Effector memory CD8-positive, alpha-beta T cell (primary cell): ENCODE data around the gene SCAI.
"Not testable (repeated sequence)": the region's sequence is repeated elsewhere in the genome, so short reads cannot be mapped to it uniquely, and the experiment has no call there.

Source experiments
- ATAC-seq: fragments of 150-1000 bp; cut with Tn5 transposase; replicated peaks from 2 replicates; pipeline ENCODE4 v1.10.0; 2021; ENCODE audit warnings: mild to moderate bottlenecking, moderate library complexity
- DNase-seq, 3 experiments: peaks; one replicate each; pipeline ENCODE4 v3.0.0; 2021
- H3K27ac Mint-ChIP-seq, 2 donors: one replicate each; pipeline ENCODE4 v1.8.0; 2022; ENCODE audit warnings: mild to moderate bottlenecking in 2 of 2, mixed read lengths in 2 of 2, moderate library complexity in 2 of 2
- H3K27me3 Mint-ChIP-seq, 2 donors: one replicate each; pipeline ENCODE4 v1.8.0; 2022; ENCODE audit warnings: mixed read lengths in 2 of 2
- H3K36me3 Mint-ChIP-seq: one replicate; pipeline ENCODE4 v1.8.0; 2022; ENCODE audit warnings: mild to moderate bottlenecking, moderate library complexity, mixed read lengths; ENCODE audit not compliant: insufficient read depth
- H3K4me1 Mint-ChIP-seq, 2 donors: one replicate each; pipeline ENCODE4 v1.8.0; 2022; ENCODE audit warnings: low read depth in 2 of 2, mixed read lengths in 2 of 2
- H3K4me3 Mint-ChIP-seq, 2 donors: one replicate each; pipeline ENCODE4 v1.8.0; 2022; ENCODE audit warnings: mild to moderate bottlenecking in 2 of 2, mixed read lengths in 2 of 2, moderate library complexity in 2 of 2
- H3K9me3 Mint-ChIP-seq, 2 donors: one replicate each; pipeline ENCODE4 v1.8.0; 2022; ENCODE audit warnings: mixed read lengths in 2 of 2

The SCAI gene

GRCh38 chr9:125141751-125142150 lies 1.6 kb downstream of the SCAI start:
- H3K4me3 Mint-ChIP-seq, result peak overlapping the region; percentile 94 to 97
- peaks cover 19 to 35% of the 10 kb centered on the region in 2 donors for H3K4me1 Mint-ChIP-seq
- no peak for DNase-seq
- H3K27me3 Mint-ChIP-seq, result no peaks in the 10 kb centered on the region
- H3K36me3 Mint-ChIP-seq, result peaks cover 20% of the 10 kb centered on the region
- no peaks in the 10 kb centered on the region for H3K9me3 Mint-ChIP-seq
- peak overlapping the region; percentile 83 to 87 for H3K27ac Mint-ChIP-seq
- ATAC-seq, result no peak

DNA sequence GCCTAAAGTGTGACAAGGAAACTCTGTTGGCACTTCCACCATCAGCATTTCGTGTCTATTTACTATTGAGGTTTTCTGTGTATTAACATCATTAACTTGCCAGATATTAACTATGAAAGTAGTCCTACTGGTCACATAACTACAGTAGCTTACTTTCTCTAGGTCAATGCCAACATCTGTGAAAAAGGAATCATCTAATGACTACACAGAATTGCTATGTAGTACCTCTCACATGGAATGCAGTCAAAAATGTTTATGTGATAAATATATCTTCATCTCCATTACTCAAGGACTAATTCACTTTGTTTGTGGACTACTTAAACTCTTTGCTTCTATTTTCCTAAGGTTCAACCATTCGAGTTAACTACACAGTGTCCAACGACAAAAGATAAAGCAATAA lies 2.1 kb downstream of the SCAI start:
- no peak overlapping the region for H3K4me3 Mint-ChIP-seq
- H3K27ac Mint-ChIP-seq, result no peak overlapping the region
- no peak for ATAC-seq
- H3K27me3 Mint-ChIP-seq, result no peaks in the 10 kb centered on the region
- DNase-seq, result no peak
- H3K36me3 Mint-ChIP-seq, result peaks cover 20% of the 10 kb centered on the region
- peaks cover 19 to 35% of the 10 kb centered on the region in 2 donors for H3K4me1 Mint-ChIP-seq
- H3K9me3 Mint-ChIP-seq, result no peaks in the 10 kb centered on the region

GRCh38 chr9:125140576-125140975 lies 2.8 kb downstream of the SCAI start:
- ATAC-seq (no peak), DNase-seq (no peak)
- no peak overlapping the region for H3K4me3 Mint-ChIP-seq
- no peaks in the 10 kb centered on the region for H3K9me3 Mint-ChIP-seq
- peaks cover 20% of the 10 kb centered on the region for H3K36me3 Mint-ChIP-seq
- H3K4me1 Mint-ChIP-seq, result peaks cover 19 to 35% of the 10 kb centered on the region in 2 donors
- H3K27ac Mint-ChIP-seq, result no peak overlapping the region
- H3K27me3 Mint-ChIP-seq, result no peaks in the 10 kb centered on the region

GRCh38 chr9:125137200-125137599 lies 6.1 kb downstream of the SCAI start:
- peaks cover 14 to 32% of the 10 kb centered on the region in 2 donors for H3K4me1 Mint-ChIP-seq
- no peak for DNase-seq
- H3K4me3 Mint-ChIP-seq, result no peak overlapping the region
- ATAC-seq, result no peak
- no peaks in the 10 kb centered on the region for H3K9me3 Mint-ChIP-seq
- peaks cover 10% of the 10 kb centered on the region for H3K36me3 Mint-ChIP-seq
- H3K27me3 Mint-ChIP-seq, result no peaks in the 10 kb centered on the region
- H3K27ac Mint-ChIP-seq, result no peak overlapping the region

- no peak for ATAC-seq
- Mint-ChIP-seq H3K9me3 (no peaks in the 10 kb centered on the region), H3K27ac (no peak overlapping the region)
These were observed 8.4 kb downstream of the SCAI start for GRCh38 chr9:125134976-125135375.

GRCh38 chr9:125133403-125134329 lies 9.7 kb downstream of the SCAI start:
- no peaks in the 10 kb centered on the region for H3K9me3 Mint-ChIP-seq
- peak overlapping the region in 1 of 2 donors; percentile 17 for H3K27ac Mint-ChIP-seq
- peaks cover 7% of the 10 kb centered on the region for H3K36me3 Mint-ChIP-seq
- ATAC-seq (no peak), DNase-seq (no peak)
- no peaks in the 10 kb centered on the region for H3K27me3 Mint-ChIP-seq
- H3K4me3 Mint-ChIP-seq, result no peak overlapping the region
- peaks cover 5 to 12% of the 10 kb centered on the region in 2 donors for H3K4me1 Mint-ChIP-seq

More at GRCh38 chr9:125134976-125135375, 8.4 kb downstream of the SCAI start:
- no peak for DNase-seq
- Mint-ChIP-seq H3K4me1 (peaks cover 13 to 20% of the 10 kb centered on the region in 2 donors), H3K36me3 (peaks cover 10% of the 10 kb centered on the region), H3K27me3 (no peaks in the 10 kb centered on the region), H3K4me3 (no peak overlapping the region)

DNA sequence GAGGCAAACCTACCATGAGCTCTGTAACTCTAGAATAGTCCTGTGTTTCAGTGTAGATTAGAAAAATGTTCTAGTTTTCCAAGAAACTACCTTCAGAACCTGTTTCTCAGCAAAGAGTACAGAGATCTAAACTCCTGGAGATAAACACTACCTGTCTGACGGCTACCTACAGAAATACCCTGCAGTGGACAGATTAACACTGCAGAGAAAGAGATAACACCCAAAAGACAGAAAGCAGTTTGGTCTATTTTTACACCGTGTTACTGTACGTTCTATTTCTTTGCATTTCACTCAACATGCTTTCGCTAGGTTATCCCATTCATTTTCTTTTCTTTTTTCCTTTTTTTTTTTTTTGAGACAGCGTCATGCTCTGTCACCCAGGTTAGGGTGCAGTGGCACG lies 11.6 kb downstream of the SCAI start:
- Mint-ChIP-seq H3K27me3 (no peaks in the 10 kb centered on the region), H3K27ac (no peak overlapping the region), H3K4me1 (peaks cover 6 to 13% of the 10 kb centered on the region in 2 donors), H3K9me3 (no peaks in the 10 kb centered on the region), H3K36me3 (no peaks in the 10 kb centered on the region), H3K4me3 (no peak overlapping the region)
- ATAC-seq (no peak), DNase-seq (no peak)

DNA sequence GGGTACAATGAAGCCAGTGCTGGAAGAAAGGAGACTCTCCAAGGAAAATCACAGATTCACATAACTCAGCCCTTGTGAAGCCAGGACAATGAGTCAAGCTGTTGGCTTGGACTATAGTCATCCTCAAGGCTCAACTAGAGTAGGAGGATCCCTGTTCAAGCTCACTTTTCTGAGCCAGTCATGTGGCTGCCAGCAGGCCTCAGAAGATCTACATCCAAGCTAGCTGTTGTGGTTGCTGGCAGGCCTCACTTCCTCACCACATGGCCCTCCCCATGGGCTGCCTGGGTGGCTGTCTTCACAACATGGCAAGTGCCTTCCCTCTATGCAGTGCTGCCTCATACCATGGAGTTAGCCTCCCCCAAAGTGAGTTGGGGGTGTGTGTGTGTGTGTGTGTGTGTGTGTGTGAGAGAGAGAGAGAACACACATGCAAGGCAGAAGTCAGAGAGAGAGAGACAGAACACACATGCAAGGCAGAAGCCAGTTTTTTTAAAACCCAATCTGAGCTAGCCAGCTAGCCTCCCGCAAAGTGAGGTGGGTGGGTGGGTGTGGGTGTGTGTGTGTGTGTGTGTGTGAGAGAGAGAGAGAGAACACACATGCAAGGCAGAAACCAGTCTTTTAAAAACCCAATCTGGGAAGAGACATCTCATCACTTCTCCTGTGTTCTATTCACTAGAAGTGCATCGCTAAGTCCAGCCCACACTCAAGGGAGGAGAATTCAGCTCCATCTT lies 17.1 kb downstream of the SCAI start:
- H3K36me3 Mint-ChIP-seq, result peaks cover 7% of the 10 kb centered on the region

GRCh38 chr9:125125523-125125922 lies 17.8 kb downstream of the SCAI start:
- H3K9me3 Mint-ChIP-seq, result no peaks in the 10 kb centered on the region
- H3K4me3 Mint-ChIP-seq, result peak overlapping the region; percentile 48 to 72
- peak overlapping the region; percentile 93 to 96 for H3K27ac Mint-ChIP-seq
- DNase-seq, result no peak
- H3K4me1 Mint-ChIP-seq, result peaks cover 15 to 19% of the 10 kb centered on the region in 2 donors
- H3K27me3 Mint-ChIP-seq, result no peaks in the 10 kb centered on the region
- H3K36me3 Mint-ChIP-seq, result peaks cover 7% of the 10 kb centered on the region
- no peak for ATAC-seq

More for the DNA sequence above, 17.1 kb downstream of the SCAI start:
- peak overlapping the region; percentile 93 to 96 for H3K27ac Mint-ChIP-seq
- ATAC-seq (peak; percentile 100), DNase-seq (peak; percentile 78 to 79 (median 79))
- H3K4me3 Mint-ChIP-seq, result peak overlapping the region; percentile 48 to 72
- H3K27me3 Mint-ChIP-seq, result no peaks in the 10 kb centered on the region
- no peaks in the 10 kb centered on the region for H3K9me3 Mint-ChIP-seq
- peaks cover 13 to 19% of the 10 kb centered on the region in 2 donors for H3K4me1 Mint-ChIP-seq

- Mint-ChIP-seq H3K27ac (peak overlapping the region; percentile 41 to 61), H3K4me3 (no peak overlapping the region), H3K36me3 (peaks cover 4% of the 10 kb centered on the region), H3K27me3 (no peaks in the 10 kb centered on the region), H3K9me3 (no peaks in the 10 kb centered on the region), H3K4me1 (peaks cover 7 to 9% of the 10 kb centered on the region in 2 donors)
- no peak for DNase-seq
- ATAC-seq, result no peak
These were observed 22.2 kb downstream of the SCAI start for GRCh38 chr9:125121146-125121545.

- no peak overlapping the region for H3K4me3 Mint-ChIP-seq
- H3K27me3 Mint-ChIP-seq, result no peaks in the 10 kb centered on the region
- DNase-seq (no peak), ATAC-seq (no peak)
- H3K4me1 Mint-ChIP-seq, result peaks cover 0 to 1% of the 10 kb centered on the region in 2 donors
- no peak overlapping the region for H3K27ac Mint-ChIP-seq
- H3K36me3 Mint-ChIP-seq, result no peaks in the 10 kb centered on the region
- no peaks in the 10 kb centered on the region for H3K9me3 Mint-ChIP-seq
These were observed 23.6 kb downstream of the SCAI start for GRCh38 chr9:125119643-125120286.

DNA sequence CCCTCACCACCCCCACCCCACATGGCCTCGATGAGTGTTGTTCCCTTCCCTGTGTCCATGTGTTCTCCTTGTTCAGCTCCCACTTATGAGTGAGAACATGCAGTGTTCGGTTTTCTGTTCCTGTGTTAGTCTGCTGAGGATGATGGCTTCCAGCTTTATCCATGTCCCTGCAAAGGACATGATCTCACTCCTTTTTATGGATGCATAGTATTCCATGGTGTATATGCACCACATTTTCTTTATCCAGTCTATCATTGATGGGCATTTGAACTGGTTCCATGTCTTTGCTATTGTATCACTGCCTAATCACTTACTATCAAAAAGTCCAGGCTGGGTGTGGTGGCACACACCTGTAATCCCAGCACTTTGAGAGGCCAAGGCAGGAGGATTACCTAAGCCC lies 24.6 kb downstream of the SCAI start:
- not testable (repeated sequence) for H3K4me1 Mint-ChIP-seq, H3K36me3 Mint-ChIP-seq, H3K27ac Mint-ChIP-seq, ATAC-seq, DNase-seq, H3K9me3 Mint-ChIP-seq, H3K4me3 Mint-ChIP-seq, H3K27me3 Mint-ChIP-seq

DNA sequence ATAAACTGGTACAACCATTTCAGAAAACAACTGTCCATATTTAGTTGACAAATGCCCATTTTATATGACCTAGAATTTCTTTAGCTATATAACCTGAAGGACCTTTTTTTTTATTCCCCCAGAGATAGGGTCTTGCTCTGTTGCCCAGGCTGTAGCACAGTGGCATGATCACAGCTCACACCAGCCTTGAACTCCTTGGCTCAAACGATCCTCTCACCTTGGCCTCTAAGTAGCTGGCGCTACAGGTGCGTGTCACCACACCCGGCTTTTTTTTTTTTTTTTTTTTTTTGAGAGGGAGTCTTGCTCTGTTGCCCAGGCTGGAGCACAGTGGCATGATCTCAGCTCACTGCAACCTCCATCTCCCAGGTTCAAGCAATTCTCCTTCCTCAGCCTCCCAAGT lies 28.8 kb downstream of the SCAI start:
- H3K4me3 Mint-ChIP-seq, ATAC-seq, H3K27me3 Mint-ChIP-seq, H3K36me3 Mint-ChIP-seq, H3K27ac Mint-ChIP-seq, DNase-seq, H3K4me1 Mint-ChIP-seq, H3K9me3 Mint-ChIP-seq: not testable (repeated sequence)
